Posterior vena cava (tissue), 2 donors: Measurements from ENCODE around the gene CCNY. TPM values are rescaled to one million over a fixed set of nuclear protein-coding genes. Genes with fewer than 3 reads are reported as not detected.

Experiments
- DNase-seq: peaks from one replicate; pipeline ENCODE4 v3.0.0-alpha.2; 2020; ENCODE audit warnings: low spot score
- intact Hi-C, 2 donors: fragments of 100-400 bp; cut with DNase I; formaldehyde crosslinking; loops; one replicate each; pipeline versions ENCODE4 v1.14.1 to v1.14.2; 2022 to 2023
- total RNA-seq, 2 donors: library from RNA; stranded (reverse); fragmentation: NEBNext Ultra II Directional; extraction: Animal tissue kit (Norgen Biotek cat#: 25700); gene quantifications; one replicate each; pipeline ENCODE4 v1.2.1, GENCODE V29; 2021
- donor health status: DM: yes; HTN: yes; CAD: no.
- donor health status: DM: yes; HTN: yes; CAD: no.

The CCNY gene
- total RNA-seq, 2 donors from 2014 or later: 65.8 to 66.4 TPM

- no peak for DNase-seq
- intact Hi-C loops: no loop called here
Observed at GRCh38 chr10:35375091-35375765, 38.9 kb downstream of the CCNY start.

GRCh38 chr10:35377050-35377728, 40.9 kb downstream of the CCNY start:
- intact Hi-C loops: no loop called here
- no peak for DNase-seq

- intact Hi-C loops: no loop called here
- no peak for DNase-seq
Observed at GRCh38 chr10:35378541-35379210, 42.4 kb downstream of the CCNY start.

GRCh38 chr10:35379226-35380137, 43.2 kb downstream of the CCNY start:
- intact Hi-C loops: no loop called here
- DNase-seq: no peak

GRCh38 chr10:35382096-35382495, 45.8 kb downstream of the CCNY start:
- intact Hi-C loops: no loop called here
- no peak for DNase-seq

GRCh38 chr10:35384265-35384868, 48.1 kb downstream of the CCNY start:
- intact Hi-C loops: no loop called here
- no peak for DNase-seq

GRCh38 chr10:35386594-35387174, 50.4 kb downstream of the CCNY start:
- DNase-seq: no peak
- intact Hi-C loops: no loop called here

GRCh38 chr10:35387768-35388167, 51.5 kb downstream of the CCNY start:
- intact Hi-C loops: no loop called here
- no peak for DNase-seq

GRCh38 chr10:35388197-35388596, 51.9 kb downstream of the CCNY start:
- intact Hi-C loops: no loop called here
- no peak for DNase-seq

GRCh38 chr10:35388682-35389081, 52.4 kb downstream of the CCNY start:
- no peak for DNase-seq
- intact Hi-C loops: no loop called here

- DNase-seq: no peak
- intact Hi-C loops: no loop called here
Observed at GRCh38 chr10:35390161-35390840, 54.0 kb downstream of the CCNY start.

GRCh38 chr10:35390843-35391152, 54.5 kb downstream of the CCNY start:
- no peak for DNase-seq
- intact Hi-C loops: no loop called here

- no peak for DNase-seq
- intact Hi-C loops: no loop called here
Observed at GRCh38 chr10:35391153-35391953, 55.0 kb downstream of the CCNY start.

- DNase-seq: no peak
- intact Hi-C loops: no loop called here
Observed at GRCh38 chr10:35391954-35392262, 55.6 kb downstream of the CCNY start.

GRCh38 chr10:35392482-35393228, 56.3 kb downstream of the CCNY start:
- no peak for DNase-seq
- intact Hi-C loops: no loop called here

GRCh38 chr10:35394411-35394851, 58.1 kb downstream of the CCNY start:
- intact Hi-C loops: no loop called here

GRCh38 chr10:35394934-35395333, 58.6 kb downstream of the CCNY start:
- no peak for DNase-seq
- intact Hi-C loops: no loop called here

More at GRCh38 chr10:35394411-35394851, 58.1 kb downstream of the CCNY start:
- no peak for DNase-seq
